22Rv1 (cell line): ENCODE results near the gene RNF125.

Source experiments
- CTCF ChIP-seq: fragments of 450-650 bp; IDR thresholded peaks from 2 replicates; pipeline ENCODE4 v1.5.1; 2017; ENCODE audit warnings: mild to moderate bottlenecking
- ZFX ChIP-seq: fragments of 450-650 bp; IDR thresholded peaks from 2 replicates; pipeline ENCODE4 v1.6.1; 2017; ENCODE audit warnings: antibody characterized with exemption, borderline replicate concordance

- TF ChIP-seq CTCF (no peak), ZFX (no peak)
Observed at GRCh38 chr18:32112826-32113225, 94.2 kb downstream of the RNF125 start.
